ENCODE data around the gene SLC11A2.

SLC11A2 gene

DNA sequence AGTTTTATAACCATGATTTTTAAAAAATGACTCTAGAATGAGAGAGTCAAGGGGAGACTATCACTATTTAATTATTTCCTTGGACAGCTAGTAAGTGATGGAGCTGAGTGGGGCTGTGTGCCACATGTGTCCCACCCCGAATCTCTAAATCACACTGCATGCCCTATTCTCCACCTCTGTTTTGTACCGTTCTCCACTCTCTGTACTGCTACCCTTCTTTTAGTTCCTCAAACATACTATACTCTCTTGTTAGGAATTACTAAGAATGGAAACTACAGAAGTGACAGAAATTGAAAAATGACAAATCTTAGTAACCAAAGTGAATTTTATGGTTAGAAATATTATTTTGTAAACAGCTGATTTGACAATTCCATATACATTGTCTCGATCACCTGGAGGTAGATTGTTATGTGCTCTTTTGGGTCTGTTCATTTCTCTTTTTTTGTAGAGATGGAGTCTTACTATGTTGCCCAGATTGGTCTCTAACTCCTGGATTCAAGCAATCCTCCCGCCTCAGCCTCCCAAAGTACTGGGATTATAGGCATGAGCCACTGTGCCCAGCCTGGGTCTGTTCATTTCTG, 35.9 kb downstream of the SLC11A2 start:
- no peak overlapping the region for H3K4me2 ChIP-seq (ENCODE audit: low read length)
- H2AFZ ChIP-seq (ENCODE audit: low read length), result no peak overlapping the region
- no peaks in the 10 kb centered on the region for H3K9me2 ChIP-seq (ENCODE audit: low read depth, low read length)
- H3K27ac ChIP-seq (ENCODE audit: low read depth, low read length, poor library complexity, severe bottlenecking), result no peak overlapping the region
- H3K4me3 ChIP-seq (ENCODE audit: low read depth, low read length, poor library complexity, severe bottlenecking), result no peak overlapping the region
- no peak for TF ChIP-seq EZH2 (IDR thresholded peaks at IDR 0.05; ENCODE audit: borderline replicate concordance, low read length)
- TF ChIP-seq, protein P1, sequence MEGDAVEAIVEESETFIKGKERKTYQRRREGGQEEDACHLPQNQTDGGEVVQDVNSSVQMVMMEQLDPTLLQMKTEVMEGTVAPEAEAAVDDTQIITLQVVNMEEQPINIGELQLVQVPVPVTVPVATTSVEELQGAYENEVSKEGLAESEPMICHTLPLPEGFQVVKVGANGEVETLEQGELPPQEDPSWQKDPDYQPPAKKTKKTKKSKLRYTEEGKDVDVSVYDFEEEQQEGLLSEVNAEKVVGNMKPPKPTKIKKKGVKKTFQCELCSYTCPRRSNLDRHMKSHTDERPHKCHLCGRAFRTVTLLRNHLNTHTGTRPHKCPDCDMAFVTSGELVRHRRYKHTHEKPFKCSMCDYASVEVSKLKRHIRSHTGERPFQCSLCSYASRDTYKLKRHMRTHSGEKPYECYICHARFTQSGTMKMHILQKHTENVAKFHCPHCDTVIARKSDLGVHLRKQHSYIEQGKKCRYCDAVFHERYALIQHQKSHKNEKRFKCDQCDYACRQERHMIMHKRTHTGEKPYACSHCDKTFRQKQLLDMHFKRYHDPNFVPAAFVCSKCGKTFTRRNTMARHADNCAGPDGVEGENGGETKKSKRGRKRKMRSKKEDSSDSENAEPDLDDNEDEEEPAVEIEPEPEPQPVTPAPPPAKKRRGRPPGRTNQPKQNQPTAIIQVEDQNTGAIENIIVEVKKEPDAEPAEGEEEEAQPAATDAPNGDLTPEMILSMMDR (IDR thresholded peaks at IDR 0.05; ENCODE audit: low read length), result no peak
- H3K9ac ChIP-seq (ENCODE audit: low read length), result no peak overlapping the region
- H3K9me3 ChIP-seq (ENCODE audit: low read length), result no peaks in the 10 kb centered on the region
- no peaks in the 10 kb centered on the region for H3K27me3 ChIP-seq (ENCODE audit: insufficient read depth, low read length)
- H3K79me2 ChIP-seq (ENCODE audit: insufficient read depth, low read length), result no peaks in the 10 kb centered on the region
- peaks cover 58% of the 10 kb centered on the region; the same call in 1 of the 2 replicates for H3K36me3 ChIP-seq (ENCODE audit: insufficient read depth, low read length)
- peaks cover 8% of the 10 kb centered on the region for H3K4me1 ChIP-seq (ENCODE audit: insufficient read depth, low read length, severe bottlenecking)
- H3F3A ChIP-seq (ENCODE audit: insufficient read depth, low read length), result no peaks in the 10 kb centered on the region
- H4K20me1 ChIP-seq (ENCODE audit: insufficient read depth, low read length), result no peaks in the 10 kb centered on the region

DNA sequence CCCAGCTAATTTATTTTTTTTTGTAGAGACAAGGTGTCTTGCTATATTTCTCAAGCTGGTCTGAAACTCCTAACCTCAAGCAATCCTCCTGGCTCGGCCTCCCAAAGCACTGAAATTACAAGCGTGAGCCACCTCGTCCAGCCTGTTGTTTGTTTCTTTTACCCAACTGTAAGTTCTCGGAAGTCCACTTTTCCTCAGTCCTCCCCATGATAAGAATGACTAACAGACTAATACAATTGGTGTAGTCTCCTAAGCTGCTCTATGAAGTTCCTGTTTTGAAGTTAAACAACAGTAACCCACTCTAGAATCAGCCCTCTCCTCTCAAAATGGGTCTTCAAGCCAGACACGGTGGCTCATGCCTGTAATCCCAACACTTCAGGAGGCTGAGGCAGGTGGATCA, 37.3 kb downstream of the SLC11A2 start:
- H3K27ac ChIP-seq (ENCODE audit: low read depth, low read length, poor library complexity, severe bottlenecking), result no peak overlapping the region
- peaks cover 8% of the 10 kb centered on the region for H3K4me1 ChIP-seq (ENCODE audit: insufficient read depth, low read length, severe bottlenecking)
- H3K4me3 ChIP-seq (ENCODE audit: low read depth, low read length, poor library complexity, severe bottlenecking), result no peak overlapping the region
- H3F3A ChIP-seq (ENCODE audit: insufficient read depth, low read length), result no peaks in the 10 kb centered on the region
- no peak overlapping the region for H3K4me2 ChIP-seq (ENCODE audit: low read length)
- H3K36me3 ChIP-seq (ENCODE audit: insufficient read depth, low read length), result peaks cover 50% of the 10 kb centered on the region; the same call in 1 of the 2 replicates
- no peak overlapping the region for H2AFZ ChIP-seq (ENCODE audit: low read length)
- TF ChIP-seq, protein P1 (IDR thresholded peaks at IDR 0.05; ENCODE audit: low read length), result no peak
- TF ChIP-seq EZH2 (IDR thresholded peaks at IDR 0.05; ENCODE audit: borderline replicate concordance, low read length), result no peak
- H3K79me2 ChIP-seq (ENCODE audit: insufficient read depth, low read length), result no peaks in the 10 kb centered on the region
- no peak overlapping the region for H3K9ac ChIP-seq (ENCODE audit: low read length)
- H3K9me3 ChIP-seq (ENCODE audit: low read length), result no peaks in the 10 kb centered on the region
- no peaks in the 10 kb centered on the region for H3K27me3 ChIP-seq (ENCODE audit: insufficient read depth, low read length)
- H3K9me2 ChIP-seq (ENCODE audit: low read depth, low read length), result no peaks in the 10 kb centered on the region
- no peaks in the 10 kb centered on the region for H4K20me1 ChIP-seq (ENCODE audit: insufficient read depth, low read length)

DNA sequence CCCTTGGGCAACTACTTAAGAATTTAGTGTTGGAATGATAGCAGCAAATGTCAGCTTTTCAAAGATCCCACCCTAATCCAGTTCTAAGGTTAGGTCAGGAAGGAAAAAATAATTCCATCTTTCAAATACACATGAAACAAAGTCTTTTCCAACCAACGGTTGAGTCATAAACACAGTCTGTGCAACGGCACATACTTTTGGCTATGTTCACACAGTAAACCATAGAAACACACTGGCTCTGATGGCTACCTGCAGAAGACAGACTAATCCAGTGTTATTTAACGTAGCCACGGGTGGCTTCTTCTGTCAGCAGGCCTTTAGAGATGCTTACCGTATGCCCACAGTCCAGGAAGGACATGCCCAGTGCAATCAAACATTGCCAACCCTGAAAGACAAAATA, 38.1 kb downstream of the SLC11A2 start:
- Histone ChIP-seq H3K9ac (ENCODE audit: low read length) (no peak overlapping the region), H3K27ac (ENCODE audit: low read depth, low read length, poor library complexity, severe bottlenecking) (no peak overlapping the region)
- TF ChIP-seq, protein P1 (IDR thresholded peaks at IDR 0.05; ENCODE audit: low read length), result no peak
- TF ChIP-seq EZH2 (IDR thresholded peaks at IDR 0.05; ENCODE audit: borderline replicate concordance, low read length), result no peak

More for the DNA sequence above, 38.1 kb downstream of the SLC11A2 start:
- Histone ChIP-seq H3K9me2 (ENCODE audit: low read depth, low read length) (no peaks in the 10 kb centered on the region), H2AFZ (ENCODE audit: low read length) (no peak overlapping the region), H3K4me2 (ENCODE audit: low read length) (no peak overlapping the region), H3K36me3 (ENCODE audit: insufficient read depth, low read length) (peaks cover 45% of the 10 kb centered on the region; the same call in 1 of the 2 replicates), H3K9me3 (ENCODE audit: low read length) (no peaks in the 10 kb centered on the region), H3K4me1 (ENCODE audit: insufficient read depth, low read length, severe bottlenecking) (peaks cover 8% of the 10 kb centered on the region), H4K20me1 (ENCODE audit: insufficient read depth, low read length) (no peaks in the 10 kb centered on the region), H3K27me3 (ENCODE audit: insufficient read depth, low read length) (no peaks in the 10 kb centered on the region), H3K4me3 (ENCODE audit: low read depth, low read length, poor library complexity, severe bottlenecking) (no peak overlapping the region), H3F3A (ENCODE audit: insufficient read depth, low read length) (no peaks in the 10 kb centered on the region), H3K79me2 (ENCODE audit: insufficient read depth, low read length) (no peaks in the 10 kb centered on the region)
